Measurements from ENCODE around the gene IKZF1.

DNA sequence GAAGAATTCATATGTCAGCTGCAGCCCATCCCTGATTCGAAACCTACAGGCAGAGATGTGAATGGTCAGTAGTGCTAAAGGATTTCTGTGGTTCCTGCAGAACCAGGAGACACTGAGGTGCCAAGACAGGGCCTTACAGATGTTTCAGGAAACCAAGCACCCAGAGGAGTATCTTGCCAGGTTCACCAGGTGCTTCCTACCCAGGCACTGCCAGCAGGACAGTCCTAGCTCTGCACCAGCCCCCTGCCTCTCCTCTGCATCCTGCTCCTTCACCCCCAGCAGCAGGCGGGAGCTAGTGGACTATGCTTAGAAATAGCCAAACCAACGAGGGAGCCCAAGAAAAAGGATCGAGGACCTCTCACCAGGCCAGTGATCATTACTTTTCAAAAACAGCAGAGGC is 4.2 kb upstream of the IKZF1 start:
- TF ChIP-seq CTCF (IDR thresholded peaks at IDR 0.05; ENCODE audit: low read depth, low read length) (no peak), POLR2A (IDR thresholded peaks at IDR 0.05; ENCODE audit: extremely low read depth, insufficient read length) (no peak), MYC (IDR thresholded peaks at IDR 0.05; ENCODE audit: low read depth, low read length) (no peak)
- TF ChIP-seq, protein P1, sequence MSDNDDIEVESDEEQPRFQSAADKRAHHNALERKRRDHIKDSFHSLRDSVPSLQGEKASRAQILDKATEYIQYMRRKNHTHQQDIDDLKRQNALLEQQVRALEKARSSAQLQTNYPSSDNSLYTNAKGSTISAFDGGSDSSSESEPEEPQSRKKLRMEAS (IDR thresholded peaks at IDR 0.05; ENCODE audit: low read depth, low read length): no peak
